ENCODE measurements around the gene SLC4A3. TPM values are rescaled to one million over a fixed set of nuclear protein-coding genes. Genes with fewer than 3 reads are reported as not detected.

Gene SLC4A3
- total and polyA plus RNA-seq, 2 of the 8 experiments (the other 6 are each of a cell fraction or from before 2014, with no cell fraction given), result 4.8 to 7.4 TPM

- H4K20me1 ChIP-seq (replicated peaks in 1 of 2; ENCODE audit: control insufficient read depth in 1 of 2, insufficient read depth in 2 of 2, low read length in 2 of 2), result peaks cover 0 to 5% of the 10 kb centered on the region in 2 experiments
- H3K14ac ChIP-seq (ENCODE audit: insufficient read length), result no peak overlapping the region
- H3K79me2 ChIP-seq (ENCODE audit: control insufficient read depth in 1 of 2, insufficient read depth in 2 of 2, low read length in 2 of 2), result no peaks in the 10 kb centered on the region
- H3K18ac ChIP-seq (ENCODE audit: extremely low read depth, low read length), result no peak overlapping the region
- H2BK20ac ChIP-seq (ENCODE audit: low read length), result no peak overlapping the region
- no peak overlapping the region for H3K4ac ChIP-seq (replicated peaks; ENCODE audit: insufficient read length, low read depth, low read length)
- no peak overlapping the region for H2AK5ac ChIP-seq (ENCODE audit: low read depth, low read length)
- H3K56ac ChIP-seq (replicated peaks; ENCODE audit: insufficient read length, low read depth, low read length), result no peak overlapping the region
- H3K9ac ChIP-seq (replicated peaks in 1 of 4; ENCODE audit: extremely low read depth in 1 of 4, low read depth in 3 of 4, low read length in 3 of 4), result no peak overlapping the region
- no peak overlapping the region for H4K91ac ChIP-seq (replicated peaks; ENCODE audit: insufficient read length, low read length)
- H3K79me1 ChIP-seq (ENCODE audit: low read depth, low read length), result no peaks in the 10 kb centered on the region
- H3K4me3 ChIP-seq (ENCODE audit: extremely low read depth in 1 of 4, insufficient read depth in 2 of 4, low read depth in 3 of 4, low read length in 4 of 4), result no peak overlapping the region
- no peak for DNase-seq (ENCODE audit: low read depth in 1 of 2, low spot score in 2 of 2)
- no peak overlapping the region for H2BK15ac ChIP-seq (ENCODE audit: low read length)
- no peaks in the 10 kb centered on the region; a peak in 1 of 7 replicates for H3K4me1 ChIP-seq (replicated peaks in 1 of 4; ENCODE audit: control insufficient read depth in 3 of 4, insufficient read depth in 4 of 4, low read length in 3 of 4)
- no peak overlapping the region for H2AFZ ChIP-seq (ENCODE audit: low read length)
- TF ChIP-seq EGR1 (IDR thresholded peaks at IDR 0.05; ENCODE audit: borderline replicate concordance, low read depth, low read length) (no peak), KDM5A (IDR thresholded peaks at IDR 0.05; ENCODE audit: low read length) (no peak), CTBP2 (IDR thresholded peaks at IDR 0.05; ENCODE audit: borderline replicate concordance, insufficient read depth, insufficient read length, low read length) (no peak), RXRA (IDR thresholded peaks at IDR 0.05; ENCODE audit: insufficient read depth, low read depth, low read length) (no peak), CEBPB (IDR thresholded peaks at IDR 0.05; ENCODE audit: low read depth, low read length) (no peak), NANOG (IDR thresholded peaks at IDR 0.05; ENCODE audit: insufficient read depth, low read depth, low read length, poor library complexity, severe bottlenecking) (no peak), TBP (IDR thresholded peaks at IDR 0.05; ENCODE audit: low read depth, low read length) (no peak), MAX (IDR thresholded peaks at IDR 0.05) (no peak)
- WGBS, 2 experiments (ENCODE audit: extremely low coverage in 1 of 2, insufficient coverage in 1 of 2, insufficient read length in 1 of 2, insufficient replicate concordance in 2 of 2, low coverage in 1 of 2, low lambda C conversion rate in 2 of 2, missing lambda C conversion rate in 1 of 2), result 90% methylated on average over 22 of the region's 22 CpGs; no CpG with 5 or more reads in 1 of the 2 experiments
- no peak for FAIRE-seq
- CTCF ChIA-PET (ENCODE audit: partially characterized antibody), result interaction anchor here (0.6 to 22.0 kb wide), 10 partner anchors 8 to 112 kb away, joined by 3 to 356 read pairs (median 8); no protein-coding TSS in a partner anchor
- no peak overlapping the region for H3K23ac ChIP-seq (ENCODE audit: insufficient read length)
- peaks cover 4% of the 10 kb centered on the region; the same call in 1 of the 2 replicates for H3K23me2 ChIP-seq (ENCODE audit: low read depth, low read length)
- H3K9me3 ChIP-seq (ENCODE audit: insufficient read depth in 2 of 2, low read depth in 1 of 2, low read length in 1 of 2), result no peaks in the 10 kb centered on the region
- no peaks in the 10 kb centered on the region for H3K36me3 ChIP-seq (ENCODE audit: control insufficient read depth in 2 of 4, insufficient read depth in 4 of 4, low read length in 3 of 4)
- H2BK5ac ChIP-seq (ENCODE audit: low read depth, low read length), result no peak overlapping the region
- POLR2A ChIA-PET (ENCODE audit: partially characterized antibody), result interaction anchor here (1.5 to 1.9 kb wide), 3 partner anchors 8 to 18 kb away, joined by 3 to 6 read pairs (median 4); partner anchors contain the start of gene SLC4A3
- H2BK120ac ChIP-seq (replicated peaks; ENCODE audit: low read depth, low read length), result no peak overlapping the region
- H2BK12ac ChIP-seq (ENCODE audit: low read depth, low read length), result no peak overlapping the region
- H3K27me3 ChIP-seq (replicated peaks in 1 of 4; ENCODE audit: control insufficient read depth in 3 of 4, extremely low read depth in 1 of 4, insufficient read depth in 3 of 4, low read length in 3 of 4), result no peaks in the 10 kb centered on the region
- H4K5ac ChIP-seq (ENCODE audit: insufficient read length, low read depth, low read length), result no peak overlapping the region
- no peak overlapping the region for H3K27ac ChIP-seq (ENCODE audit: low read depth, low read length)
- H4K8ac ChIP-seq (ENCODE audit: extremely low read depth, insufficient read depth, low read length), result no peak overlapping the region
- H3K4me2 ChIP-seq (ENCODE audit: insufficient read depth in 1 of 2, low read depth in 2 of 2, low read length in 2 of 2), result no peak overlapping the region
Measured at GRCh38 chr2:219634951-219635751, 7.7 kb downstream of the SLC4A3 start.
